ENCODE results near the gene ACTR1A. TPM values are rescaled to one million over a fixed set of nuclear protein-coding genes. Genes with fewer than 3 reads are reported as not detected.
"Not testable (repeated sequence)": the region's sequence is repeated elsewhere in the genome, so short reads cannot be mapped to it uniquely, and the experiment has no call there.

Gene ACTR1A
- total RNA-seq, 1 donor from 2014 or later: 141 TPM

DNA sequence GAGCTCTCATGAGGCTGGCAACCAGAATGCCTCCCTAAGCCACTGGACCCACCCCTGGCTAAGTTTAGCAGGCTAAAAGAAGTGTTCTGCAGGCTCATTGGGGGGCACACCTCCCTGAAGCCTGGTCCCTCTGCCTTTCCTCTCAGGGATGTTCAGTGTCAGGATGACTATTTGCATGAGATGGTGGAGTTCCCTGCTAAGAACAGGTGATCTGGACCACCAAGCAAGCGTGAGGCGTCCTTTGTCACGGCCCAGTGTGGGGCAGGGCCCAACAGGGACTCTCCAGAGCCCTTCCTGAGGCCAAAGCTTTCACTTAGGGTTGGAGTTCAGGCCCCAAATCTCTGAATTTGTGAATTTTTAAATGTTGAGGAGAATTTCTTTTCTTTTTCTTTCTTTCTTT, 13.2 kb upstream of the ACTR1A start:
- no peak for DNase-seq (ENCODE audit: low read depth in 2 of 2)

DNA sequence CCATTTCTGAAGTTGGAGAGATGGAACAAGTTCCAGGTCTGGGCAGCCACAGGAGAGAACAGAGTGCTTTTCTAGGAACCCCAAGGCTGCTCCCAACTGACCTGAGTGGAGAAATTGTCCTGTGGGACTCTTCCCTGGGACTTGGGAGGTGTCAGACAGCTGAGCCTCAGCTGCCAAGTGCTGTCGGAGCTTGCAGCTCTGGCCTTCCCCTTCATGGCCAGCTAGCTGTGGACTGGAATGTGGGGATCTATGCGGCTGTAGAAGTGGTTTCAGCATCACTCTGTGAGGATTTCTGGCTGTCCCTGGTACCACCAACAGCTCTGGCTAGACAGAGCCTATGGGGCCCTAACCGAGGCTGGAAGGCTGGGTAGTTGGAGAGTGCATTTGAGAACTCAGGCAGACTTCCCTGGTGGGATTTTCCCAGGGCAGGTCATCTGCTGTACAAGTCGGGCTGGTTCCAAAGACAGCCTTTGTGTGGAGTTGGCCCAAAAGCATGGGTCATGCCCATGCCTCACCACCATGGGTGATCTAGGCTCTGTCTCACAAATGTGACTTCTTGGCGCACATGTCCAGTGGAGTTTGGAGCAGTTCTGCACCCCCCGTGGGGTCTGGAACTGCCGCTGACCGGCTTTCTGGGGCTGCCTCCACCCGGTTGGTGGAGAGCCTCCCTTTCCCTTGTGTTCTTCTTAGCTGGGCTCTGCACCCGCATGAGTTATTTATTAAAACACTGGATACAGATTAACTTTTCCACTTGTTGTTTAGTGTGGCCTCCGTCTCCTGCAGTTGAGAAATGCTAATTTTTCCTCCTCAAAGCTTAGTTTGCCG, 12.2 kb upstream of the ACTR1A start:
- DNase-seq (ENCODE audit: low read depth in 2 of 2): no peak

DNA sequence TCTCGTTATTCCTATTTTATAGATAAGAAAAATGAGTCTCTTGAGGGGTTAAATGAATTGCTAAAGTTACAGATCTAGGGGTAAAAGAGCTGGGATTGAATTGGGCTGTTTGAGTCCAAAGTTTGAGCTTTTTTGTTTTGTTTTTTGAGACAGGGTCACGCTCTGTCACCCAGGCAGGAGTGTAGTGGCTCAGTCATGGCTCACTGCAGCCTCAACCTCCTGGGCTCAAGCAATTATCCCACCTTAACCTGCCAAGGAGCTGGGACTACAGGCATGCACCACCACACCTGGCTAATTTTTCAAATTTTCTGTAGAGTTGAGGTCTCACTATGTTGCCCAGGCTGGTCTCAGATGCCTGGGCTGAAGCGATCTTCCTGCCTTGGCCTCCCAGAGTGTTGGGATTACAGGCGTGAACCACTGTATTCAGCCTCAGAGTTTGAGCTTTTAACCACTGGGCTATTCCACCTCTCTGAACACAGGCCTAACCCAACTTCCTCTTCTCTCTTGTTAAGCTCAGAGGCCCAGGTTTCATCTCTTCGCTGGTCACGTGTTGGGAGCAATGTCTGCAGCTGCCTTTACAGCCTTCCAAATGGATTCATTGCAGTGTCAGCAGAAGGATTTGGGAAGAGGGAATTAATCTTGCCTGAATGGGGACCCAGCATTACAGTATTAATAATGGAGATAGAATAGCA, 9.2 kb upstream of the ACTR1A start:
- no peak for DNase-seq (ENCODE audit: low read depth in 2 of 2)

DNA sequence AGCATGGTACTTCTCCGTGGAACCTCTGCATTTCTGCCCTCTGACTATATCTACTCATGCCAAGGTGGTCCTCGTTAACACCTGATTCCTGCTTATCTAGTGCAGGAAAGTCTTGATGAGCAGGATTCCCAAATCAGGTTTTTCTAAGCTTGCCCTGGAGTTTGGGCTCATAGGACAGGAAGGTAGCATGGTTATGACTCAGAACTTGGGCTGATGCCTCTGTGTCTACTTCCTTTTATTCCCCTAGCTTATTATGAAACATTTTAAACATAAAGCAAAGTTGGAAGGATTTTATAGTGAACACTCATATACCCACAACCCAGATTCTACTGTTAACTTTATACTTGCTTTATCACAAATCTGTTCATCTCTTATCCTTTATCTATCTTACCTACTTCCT, 6.9 kb upstream of the ACTR1A start:
- DNase-seq (ENCODE audit: low read depth in 2 of 2): peak; percentile 67 to 74

DNA sequence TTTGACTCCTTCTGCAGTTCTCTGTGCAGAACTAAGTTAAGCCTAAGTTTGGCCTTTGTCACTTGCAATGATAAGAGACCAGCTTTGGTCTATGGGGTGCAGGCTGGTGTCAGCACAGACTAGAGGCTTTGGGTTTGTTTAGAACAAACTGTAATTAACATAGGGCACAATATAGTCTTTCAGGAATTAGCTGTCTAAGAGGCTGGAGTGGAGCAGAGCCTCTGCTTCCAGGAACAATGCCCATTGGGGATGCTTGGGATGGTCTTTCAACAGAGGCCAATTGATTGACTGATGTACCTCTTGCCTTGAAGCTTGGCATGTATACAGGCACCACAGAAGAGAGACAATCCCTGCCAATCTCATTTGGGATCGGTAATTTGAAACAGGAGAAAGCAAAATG, 6.0 kb upstream of the ACTR1A start:
- no peak for DNase-seq (ENCODE audit: low read depth in 2 of 2)

DNA sequence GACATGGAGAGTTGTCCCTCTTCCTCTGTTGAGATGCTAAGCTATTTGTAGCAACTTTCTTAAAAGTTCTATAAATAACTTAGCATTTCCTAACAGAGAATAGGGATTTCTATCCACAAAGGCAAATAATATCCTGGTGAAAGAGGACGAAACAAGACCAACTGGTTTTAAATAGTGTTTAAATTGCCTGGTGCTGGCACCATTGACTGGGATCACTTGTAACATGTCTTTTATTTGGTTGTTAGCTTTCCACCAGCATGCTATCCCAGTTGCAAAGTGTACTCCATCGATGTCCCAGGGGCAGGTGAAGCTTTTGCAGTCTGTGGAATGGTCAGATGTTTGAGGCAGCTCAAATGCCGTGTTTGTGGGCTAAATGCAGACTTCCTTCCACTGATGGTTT, 5.0 kb upstream of the ACTR1A start:
- no peak for DNase-seq (ENCODE audit: low read depth in 2 of 2)

DNA sequence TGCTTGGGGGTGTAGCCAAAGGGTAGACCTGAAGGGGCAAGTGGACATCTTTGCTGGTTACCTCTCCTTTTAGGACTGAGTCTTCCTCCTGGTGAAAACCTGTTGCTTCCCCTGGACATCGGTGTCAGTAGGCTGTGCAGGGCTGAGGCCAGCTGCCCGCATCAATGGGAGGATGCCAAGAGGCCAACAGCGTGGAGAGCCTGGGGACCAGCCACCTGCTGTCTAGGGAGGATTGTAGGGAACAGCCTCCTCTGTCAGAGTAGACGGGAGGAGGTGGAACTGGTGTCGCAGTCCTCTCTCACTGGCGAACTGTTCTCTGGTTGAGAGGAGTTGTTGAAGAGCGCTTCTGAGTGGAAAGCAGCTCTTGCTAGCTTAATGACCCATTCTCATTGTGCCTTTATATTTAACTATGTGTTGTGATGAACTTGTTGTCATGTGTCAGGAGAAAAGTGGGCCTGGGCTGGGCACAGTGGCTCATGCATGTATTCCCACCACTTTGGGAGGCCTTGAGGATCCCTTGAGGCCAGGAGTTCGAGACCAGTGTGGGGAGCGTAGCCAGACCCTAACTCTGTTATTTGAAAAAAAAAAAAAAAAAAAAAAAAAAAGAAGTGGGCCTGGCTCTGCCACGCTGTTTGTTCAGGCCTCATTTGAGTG, 3.1 kb upstream of the ACTR1A start:
- no peak for DNase-seq (ENCODE audit: low read depth in 2 of 2)

DNA sequence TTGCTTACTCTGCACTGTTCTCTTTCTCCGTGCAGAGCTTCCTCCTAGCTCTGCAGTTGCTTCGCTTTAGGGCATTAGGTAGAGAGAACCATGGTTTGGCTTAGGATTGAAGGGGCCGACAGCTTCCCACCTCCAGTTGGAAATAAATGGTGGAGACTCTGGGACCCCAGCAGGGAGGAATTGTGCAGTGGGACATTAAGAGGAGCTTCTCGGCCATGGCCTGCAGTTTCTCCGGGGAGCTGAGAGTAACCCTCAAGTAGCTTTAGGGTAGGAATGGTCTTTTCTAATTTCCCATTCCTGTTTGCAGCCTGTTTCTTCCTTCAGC, 2.4 kb upstream of the ACTR1A start:
- DNase-seq (ENCODE audit: low read depth in 2 of 2): no peak

DNA sequence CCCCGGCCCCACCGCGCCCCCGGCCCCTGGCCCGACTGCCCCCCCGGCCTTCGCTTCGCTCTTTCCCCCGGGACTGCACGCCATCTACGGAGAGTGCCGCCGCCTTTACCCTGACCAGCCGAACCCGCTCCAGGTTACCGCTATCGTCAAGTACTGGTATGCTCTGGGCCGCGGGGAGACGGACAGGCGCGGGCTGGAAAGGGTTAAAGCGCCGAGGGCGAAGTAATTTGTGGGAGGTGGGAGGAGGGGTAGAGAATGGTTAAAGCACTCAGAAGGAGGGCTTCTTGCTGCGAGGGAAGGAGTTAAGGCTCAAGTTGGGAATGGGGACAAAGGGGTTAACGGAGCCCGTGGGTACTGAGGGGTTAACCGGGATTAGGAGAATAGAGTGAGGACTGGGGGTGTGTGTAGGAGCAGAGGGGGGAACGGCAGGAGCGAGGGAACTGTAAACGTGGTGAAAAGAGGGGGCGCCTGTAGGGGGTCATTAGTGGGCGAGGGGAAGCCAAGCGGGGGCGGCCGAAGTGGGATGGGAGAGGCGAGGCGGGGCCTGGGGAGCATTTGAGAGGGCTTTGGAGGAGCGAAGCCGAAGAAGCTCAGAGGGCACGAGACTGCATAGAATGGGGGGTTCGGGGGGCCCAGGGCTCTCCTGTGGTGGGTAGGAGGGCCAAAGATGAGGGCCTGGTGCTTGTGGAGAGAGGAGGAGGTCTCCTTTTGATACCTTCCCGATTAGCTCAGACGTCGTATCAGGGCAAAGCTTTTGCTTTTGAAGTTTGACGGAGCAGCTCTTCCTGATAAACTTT, 1.9 kb upstream of the ACTR1A start:
- peak; percentile 20 to 44 for DNase-seq (ENCODE audit: low read depth in 2 of 2)

DNA sequence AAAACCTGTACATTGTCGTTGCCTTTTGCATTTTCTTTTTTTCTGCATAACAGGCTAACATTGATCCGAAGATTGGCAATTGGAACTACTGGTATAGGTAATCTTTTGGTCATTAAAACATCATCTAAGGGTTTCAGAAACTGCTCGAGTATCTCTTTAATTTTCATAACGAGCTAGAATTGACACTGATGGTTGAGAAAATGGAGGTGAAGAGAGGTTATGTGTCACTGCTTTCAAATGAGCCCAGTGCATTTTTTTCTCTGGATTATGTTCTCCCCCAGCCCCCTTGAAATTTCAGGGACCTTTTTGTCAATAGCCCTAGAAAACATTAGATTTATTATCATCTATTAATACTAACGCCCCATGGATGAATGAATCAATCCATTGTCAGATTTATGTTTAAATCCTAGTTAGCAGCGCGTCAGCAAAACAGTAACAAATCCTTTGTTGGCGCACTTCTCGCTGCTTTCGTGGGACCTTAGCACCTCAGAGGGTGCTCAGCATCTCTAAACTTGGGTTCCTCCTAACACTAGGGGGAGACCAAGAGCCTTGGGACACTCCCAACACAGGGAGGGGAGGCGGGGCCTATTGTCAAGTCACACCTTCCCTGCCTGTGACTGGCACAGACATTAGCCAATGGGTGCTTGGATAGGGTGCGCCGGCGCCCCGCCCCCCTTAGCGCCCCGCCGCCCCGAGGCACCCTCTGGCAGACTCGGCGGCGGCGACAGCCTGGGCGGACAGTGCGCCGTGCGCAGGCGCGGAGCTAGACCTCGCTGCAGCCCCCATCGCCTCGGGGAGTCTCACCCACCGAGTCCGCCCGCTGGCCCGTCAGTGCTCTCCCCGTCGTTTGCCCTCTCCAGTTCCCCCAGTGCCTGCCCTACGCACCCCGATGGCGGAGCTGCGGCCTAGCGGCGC, 1.0 kb upstream of the ACTR1A start, which contains the start of gene SUFU:
Gene SUFU, plus strand, starts transcription at position 709 of the 915 bp plus-strand sequence. Its CDS starts 181 bp downstream, at position 890.
- peak; percentile 99 for DNase-seq (ENCODE audit: low read depth in 2 of 2)

DNA sequence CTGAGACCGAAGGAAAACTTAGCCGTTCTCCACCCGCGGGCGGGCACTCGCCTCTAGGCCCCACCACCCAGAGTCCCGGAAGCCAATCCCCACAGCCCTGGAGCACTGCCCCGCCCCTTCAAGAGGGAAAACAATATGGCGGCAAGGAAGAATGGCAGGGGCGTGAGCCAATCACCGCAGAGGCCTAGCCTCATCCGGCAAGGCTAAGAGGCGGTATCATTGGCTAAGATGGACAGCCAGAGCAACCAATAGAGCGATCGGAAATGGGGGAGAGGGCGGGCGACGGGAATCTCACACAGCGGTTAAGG, 529 bp downstream of the ACTR1A start:
- DNase-seq (ENCODE audit: low read depth in 2 of 2): peak; percentile 99 to 100

DNA sequence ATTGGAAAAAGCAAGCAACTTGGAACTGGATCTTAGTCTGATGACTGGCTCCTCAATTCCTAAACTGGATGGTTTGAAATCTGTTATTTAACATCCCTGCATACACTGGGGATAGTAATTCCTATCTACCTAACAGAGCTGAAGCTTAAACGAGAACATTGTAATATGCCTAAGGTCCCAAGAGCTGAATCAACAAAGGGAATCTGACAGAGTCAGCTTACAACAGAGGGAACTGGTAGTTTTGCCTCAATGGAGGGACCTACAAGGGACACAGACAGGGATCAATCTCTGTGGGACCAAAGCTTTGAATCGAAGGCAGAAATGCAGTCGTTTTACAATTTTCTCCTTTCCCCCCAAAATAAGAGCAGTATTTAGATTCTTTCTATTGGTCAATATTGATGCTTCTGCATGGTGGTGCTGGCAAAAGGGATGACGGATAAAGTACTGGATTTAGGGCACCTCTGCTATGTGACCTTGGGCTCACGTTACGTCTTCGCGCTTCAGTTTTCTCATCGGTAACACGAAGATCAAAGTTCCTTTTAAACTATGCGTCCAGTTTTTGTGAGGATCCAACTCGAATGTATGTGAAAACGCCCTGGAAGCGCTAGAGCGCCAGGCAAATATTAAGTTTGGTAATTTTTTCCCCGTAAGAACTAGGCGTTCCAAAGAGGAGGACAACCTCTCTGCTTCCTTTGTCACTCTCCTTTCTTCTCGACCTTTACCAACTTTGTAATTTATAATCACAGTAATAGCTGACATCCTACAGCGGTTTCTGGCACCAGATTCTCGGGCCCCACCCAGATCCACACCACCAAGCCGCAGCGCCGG, 1.1 kb downstream of the ACTR1A start:
- peak; percentile 17 to 20 for DNase-seq (ENCODE audit: low read depth in 2 of 2)

DNA sequence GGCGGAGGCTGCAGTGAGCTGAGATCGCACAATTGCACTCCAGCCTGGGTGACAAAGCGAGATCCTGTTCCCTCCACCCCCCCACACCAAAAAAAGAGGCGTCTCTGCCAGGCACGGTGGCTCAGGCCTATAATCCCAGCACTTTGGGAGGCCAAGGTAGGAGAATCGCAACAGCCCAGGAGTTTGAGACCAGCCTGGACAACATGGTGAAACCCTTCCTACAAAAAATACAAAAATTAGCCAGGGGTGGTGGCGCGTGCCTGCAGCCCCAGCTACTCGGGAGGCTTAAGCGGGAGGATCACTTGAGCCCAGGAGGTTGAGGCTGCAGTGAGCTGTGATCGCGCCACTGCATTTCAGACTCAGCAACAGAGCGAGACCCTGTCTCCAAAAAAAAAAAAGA, 1.8 kb downstream of the ACTR1A start:
- not testable (repeated sequence) for DNase-seq (ENCODE audit: low read depth in 2 of 2)

DNA sequence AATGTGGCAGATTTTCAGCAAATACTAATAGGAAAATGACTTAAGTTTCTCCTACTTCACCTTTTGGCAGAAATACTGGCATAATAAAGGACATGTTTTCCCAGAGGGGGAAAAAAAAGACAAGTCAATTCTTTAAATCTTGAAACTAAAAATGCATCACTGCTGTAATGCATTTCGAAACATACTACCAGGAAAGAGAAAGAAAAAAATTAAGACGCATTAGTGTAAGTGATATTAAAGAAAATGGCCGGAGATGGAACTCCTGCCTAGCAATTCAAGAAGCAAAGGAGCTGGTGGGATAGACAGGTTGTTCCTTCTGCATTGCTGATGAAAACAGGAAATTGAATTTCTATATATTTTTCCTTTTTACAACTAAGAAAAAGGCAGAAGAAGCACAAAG, 3.2 kb downstream of the ACTR1A start:
- no peak for DNase-seq (ENCODE audit: low read depth in 2 of 2)

DNA sequence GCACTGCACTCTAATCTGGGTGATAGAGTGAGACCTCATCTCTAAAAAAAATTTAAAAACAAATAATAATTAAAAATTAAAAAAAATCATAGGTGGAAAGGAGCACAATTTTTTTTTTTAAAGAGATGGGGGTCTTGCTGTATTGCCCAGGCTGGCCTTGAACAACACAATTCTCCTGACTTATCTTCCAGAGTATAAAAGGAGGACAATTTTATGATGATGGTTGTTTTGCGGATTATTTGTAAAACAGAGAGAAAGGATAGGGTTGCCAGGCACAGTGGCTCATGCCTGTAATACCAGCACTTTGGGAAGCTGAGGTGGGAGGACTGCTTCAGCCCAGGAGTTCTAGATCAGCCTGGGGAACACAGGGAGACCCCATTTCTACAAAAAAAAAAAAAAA, 5.0 kb downstream of the ACTR1A start:
- DNase-seq (ENCODE audit: low read depth in 2 of 2): no peak

DNA sequence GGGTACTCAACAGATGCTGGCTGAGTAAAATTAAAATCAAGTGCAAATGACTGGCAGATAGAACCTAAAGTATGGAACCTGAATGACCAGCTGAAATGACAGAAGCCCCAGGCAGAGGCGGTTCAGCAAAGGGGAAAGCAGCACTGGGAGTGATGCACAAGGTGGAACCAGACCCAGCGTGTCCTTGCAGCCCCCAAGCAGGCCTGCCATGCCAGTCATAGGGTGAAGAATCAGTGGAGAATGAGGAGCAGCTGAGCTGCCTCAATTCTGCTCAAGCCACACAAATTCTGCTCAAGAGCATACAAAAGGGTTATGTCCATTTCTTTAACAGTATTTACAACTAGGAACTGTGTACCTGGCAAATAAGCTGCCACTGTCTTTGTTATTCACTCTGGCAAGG, 8.7 kb downstream of the ACTR1A start:
- DNase-seq (ENCODE audit: low read depth in 2 of 2): no peak

DNA sequence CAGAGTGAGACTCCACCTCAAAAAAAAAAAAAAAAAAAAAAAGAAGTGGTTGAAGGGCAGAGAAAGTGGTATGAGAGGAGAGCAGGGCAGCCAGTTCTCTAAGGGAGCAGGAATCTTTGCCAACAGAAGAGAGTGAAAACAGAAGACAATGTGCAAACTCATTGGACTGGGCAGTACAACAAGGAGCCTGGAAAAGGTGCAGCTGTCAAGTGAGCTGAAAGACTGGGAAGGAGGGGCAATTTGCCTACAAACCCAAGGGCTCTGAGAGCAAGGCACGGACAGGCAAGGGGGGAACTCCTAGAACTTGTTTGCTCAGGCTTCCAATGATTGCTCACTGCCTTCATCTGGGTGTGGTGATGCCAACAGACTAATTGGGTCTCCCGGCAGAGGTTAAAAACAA, 9.5 kb downstream of the ACTR1A start:
- no peak for DNase-seq (ENCODE audit: low read depth in 2 of 2)

DNA sequence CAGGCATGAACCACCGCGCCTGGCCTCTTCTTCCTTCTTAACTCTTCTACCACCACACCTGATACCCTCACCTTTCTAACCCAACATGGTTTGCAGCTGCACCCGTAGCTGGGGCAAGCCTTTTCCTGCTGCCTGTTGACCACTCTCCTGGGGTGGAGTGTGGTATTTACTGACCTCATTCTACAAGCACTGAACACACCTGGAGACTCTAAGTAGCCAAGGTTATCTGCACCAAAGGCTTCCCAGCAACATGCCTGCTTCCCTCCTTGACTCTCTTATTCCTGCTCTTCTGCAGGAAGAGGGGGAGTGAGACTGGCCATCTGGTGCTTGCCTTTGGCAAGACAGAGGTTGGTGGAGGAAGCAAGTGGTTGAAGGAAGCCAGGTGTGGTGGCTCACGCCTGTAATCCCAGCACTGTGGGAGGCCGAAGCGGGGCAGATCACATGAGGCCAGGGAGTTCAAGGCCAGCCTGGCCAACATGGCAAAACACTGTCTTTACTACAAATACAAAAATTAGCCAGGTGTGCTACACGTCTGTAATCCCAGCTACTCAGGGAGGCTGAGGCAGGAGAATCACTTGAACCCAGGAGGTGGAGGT, 10.1 kb downstream of the ACTR1A start:
- DNase-seq (ENCODE audit: low read depth in 2 of 2): no peak

DNA sequence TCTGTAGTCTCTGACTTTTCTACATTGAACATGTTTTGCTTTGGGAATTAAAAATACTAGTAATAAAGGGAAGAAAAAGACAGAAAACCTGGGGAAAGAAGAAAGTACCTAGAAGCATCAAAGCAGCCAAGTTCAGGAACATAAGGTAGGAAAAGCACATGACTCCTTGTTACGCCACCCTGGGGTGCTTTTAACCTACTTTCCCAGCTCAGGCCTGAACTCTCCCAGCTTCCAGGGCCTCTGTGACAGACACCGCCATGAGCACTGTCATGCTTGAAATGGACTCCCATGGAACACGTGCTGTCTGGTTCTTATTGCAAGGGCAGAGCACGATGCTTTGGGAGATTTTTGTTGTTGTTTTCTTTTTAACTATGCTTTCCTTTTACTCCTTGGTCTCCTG, 11.4 kb downstream of the ACTR1A start:
- no peak for DNase-seq (ENCODE audit: low read depth in 2 of 2)

Data from lung microvascular endothelial cell (primary cell).